ENCODE results near the gene MAN1C1. TPM values are rescaled to one million over a fixed set of nuclear protein-coding genes. Genes with fewer than 3 reads are reported as not detected.

The MAN1C1 gene
- total and polyA plus RNA-seq, 9 of the 15 experiments (the other 6 are each of a cell fraction or from before 2014, with no cell fraction given): 0.04 to 0.44 (median 0.10) TPM; not detected in 3

GRCh38 chr1:25782608-25783201 lies 166.1 kb downstream of the MAN1C1 start (continued):
- TF ChIP-seq XRCC4 (IDR thresholded peaks at IDR 0.05; ENCODE audit: extremely low read depth, insufficient read depth, insufficient read length) (no peak), ELK1 (CRISPR knock-in tag; IDR thresholded peaks at IDR 0.05) (no peak), TCF3 (CRISPR knock-in tag; IDR thresholded peaks at IDR 0.05) (peak; percentile 93), GABPB2 (CRISPR knock-in tag; conservative IDR thresholded peaks at IDR 0.05) (no peak), BRD4 (IDR thresholded peaks at IDR 0.05) (no peak), TBP (optimal IDR thresholded peaks at IDR 0.05; ENCODE audit: low read depth, low read length) (no peak), NFXL1 (CRISPR knock-in tag; IDR thresholded peaks at IDR 0.05) (no peak), CHD2 (IDR thresholded peaks at IDR 0.05; ENCODE audit: low read depth, low read length) (no peak), CBX3 (IDR thresholded peaks at IDR 0.05; ENCODE audit: borderline replicate concordance in 1 of 2, low read length in 2 of 2) (peak in 1 of 2 experiments; percentile 80; a peak in 1 of 3 replicates), TRIM24 (IDR thresholded peaks at IDR 0.05) (peak in 1 of 2 experiments; percentile 67; a peak in 1 of 4 replicates), ETS1 (conservative IDR thresholded peaks at IDR 0.05; ENCODE audit: control insufficient read depth, low read depth, low read length) (no peak; the same call in 1 of the 2 replicates), FOXA3 (CRISPR knock-in tag; conservative IDR thresholded peaks at IDR 0.05 in 1 of 2, IDR thresholded peaks at IDR 0.05 in 1 of 2) (0 out of 4 replicates have a peak, but pooled peaks of 1 of the 2 experiments have one; percentile 59), ZBTB12 (CRISPR knock-in tag; IDR thresholded peaks at IDR 0.05) (no peak), NR2C2 (CRISPR knock-in tag; IDR thresholded peaks at IDR 0.05) (no peak), NR2C2 (tag; IDR thresholded peaks at IDR 0.05) (no peak; the same call in 1 of the 2 replicates), SMARCE1 (IDR thresholded peaks at IDR 0.05) (peak; percentile 95), SAFB (IDR thresholded peaks at IDR 0.05; ENCODE audit: borderline replicate concordance, low read depth, low read length) (no peak), ZNF395 (CRISPR knock-in tag; IDR thresholded peaks at IDR 0.05) (no peak), CEBPZ (IDR thresholded peaks at IDR 0.05; ENCODE audit: borderline replicate concordance, low read depth, low read length) (no peak)
